ENCODE measurements around the gene SFT2D2. TPM values are rescaled to one million over a fixed set of nuclear protein-coding genes. Genes with fewer than 3 reads are reported as not detected.

The SFT2D2 gene
- total and polyA plus RNA-seq, 12 donors: 3.5 to 69.9 (median 34.9) TPM

DNA sequence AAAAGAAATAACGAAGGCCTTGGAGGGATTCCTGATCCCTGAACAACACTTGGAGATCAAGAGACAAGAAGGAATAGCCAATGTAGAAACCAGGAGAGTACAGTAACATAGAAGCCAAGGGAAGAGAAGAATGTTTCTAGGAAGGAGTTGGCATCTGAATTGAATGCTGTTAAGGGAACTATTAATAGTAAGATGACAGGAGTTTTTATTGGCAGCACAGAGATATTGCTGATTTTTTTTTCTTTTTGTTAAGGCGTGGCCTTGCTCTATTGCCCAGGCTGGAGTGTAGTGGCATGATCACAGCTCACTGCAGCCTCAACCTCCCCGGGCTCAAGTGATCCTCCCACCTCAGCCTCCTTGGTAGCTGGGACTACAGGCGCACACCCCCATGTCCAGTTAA lies 9.6 kb upstream of the SFT2D2 start:
- no peak for DNase-seq
- Histone ChIP-seq H3K27ac (no peak overlapping the region), H3K36me3 (replicated peaks in 1 of 2) (no peaks in the 10 kb centered on the region), H3K9me3 (replicated peaks in 1 of 3) (no peaks in the 10 kb centered on the region), H3K27me3 (no peaks in the 10 kb centered on the region), H3K4me1 (replicated peaks in 1 of 2) (no peaks in the 10 kb centered on the region), H3K4me3 (no peak overlapping the region)
- TF ChIP-seq, protein P1, sequence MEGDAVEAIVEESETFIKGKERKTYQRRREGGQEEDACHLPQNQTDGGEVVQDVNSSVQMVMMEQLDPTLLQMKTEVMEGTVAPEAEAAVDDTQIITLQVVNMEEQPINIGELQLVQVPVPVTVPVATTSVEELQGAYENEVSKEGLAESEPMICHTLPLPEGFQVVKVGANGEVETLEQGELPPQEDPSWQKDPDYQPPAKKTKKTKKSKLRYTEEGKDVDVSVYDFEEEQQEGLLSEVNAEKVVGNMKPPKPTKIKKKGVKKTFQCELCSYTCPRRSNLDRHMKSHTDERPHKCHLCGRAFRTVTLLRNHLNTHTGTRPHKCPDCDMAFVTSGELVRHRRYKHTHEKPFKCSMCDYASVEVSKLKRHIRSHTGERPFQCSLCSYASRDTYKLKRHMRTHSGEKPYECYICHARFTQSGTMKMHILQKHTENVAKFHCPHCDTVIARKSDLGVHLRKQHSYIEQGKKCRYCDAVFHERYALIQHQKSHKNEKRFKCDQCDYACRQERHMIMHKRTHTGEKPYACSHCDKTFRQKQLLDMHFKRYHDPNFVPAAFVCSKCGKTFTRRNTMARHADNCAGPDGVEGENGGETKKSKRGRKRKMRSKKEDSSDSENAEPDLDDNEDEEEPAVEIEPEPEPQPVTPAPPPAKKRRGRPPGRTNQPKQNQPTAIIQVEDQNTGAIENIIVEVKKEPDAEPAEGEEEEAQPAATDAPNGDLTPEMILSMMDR (IDR thresholded peaks at IDR 0.05): no peak
- TF ChIP-seq POLR2A (IDR thresholded peaks at IDR 0.05): no peak
- intact Hi-C loops (cut with DNase I): no loop called here
- WGBS, 4 donors: 79 to 92% (median 86%) methylated on average over 4 of the region's 4 CpGs

- no peaks in the 10 kb centered on the region for H3K27me3 ChIP-seq
- no peaks in the 10 kb centered on the region for H3K9me3 ChIP-seq (replicated peaks in 1 of 3)
- WGBS, 4 donors: 85 to 99% (median 95%) methylated on average over 4 of the region's 4 CpGs
- DNase-seq: no peak
- TF ChIP-seq POLR2A (IDR thresholded peaks at IDR 0.05): no peak
- TF ChIP-seq, protein P1 (IDR thresholded peaks at IDR 0.05): no peak
- no peaks in the 10 kb centered on the region for H3K36me3 ChIP-seq (replicated peaks in 1 of 2)
- intact Hi-C loops (cut with DNase I): no loop called here
- no peaks in the 10 kb centered on the region for H3K4me1 ChIP-seq (replicated peaks in 1 of 2)
- no peak overlapping the region for H3K27ac ChIP-seq
- no peak overlapping the region for H3K4me3 ChIP-seq
Observed at GRCh38 chr1:168217664-168218063, 8.1 kb upstream of the SFT2D2 start.

- Histone ChIP-seq H3K36me3 (replicated peaks in 1 of 2) (no peaks in the 10 kb centered on the region), H3K27ac (no peak overlapping the region), H3K4me1 (replicated peaks in 1 of 2) (no peaks in the 10 kb centered on the region), H3K9me3 (replicated peaks in 1 of 3) (no peaks in the 10 kb centered on the region), H3K4me3 (no peak overlapping the region), H3K27me3 (no peaks in the 10 kb centered on the region)
- no peak for DNase-seq
- TF ChIP-seq, protein P1 (IDR thresholded peaks at IDR 0.05): no peak
- no peak for TF ChIP-seq POLR2A (IDR thresholded peaks at IDR 0.05)
- intact Hi-C loops (cut with DNase I): no loop called here
- 80 to 85% (median 83%) methylated on average over 4 of the region's 4 CpGs for WGBS, 4 donors
Observed at GRCh38 chr1:168218658-168219057, 7.1 kb upstream of the SFT2D2 start.

DNA sequence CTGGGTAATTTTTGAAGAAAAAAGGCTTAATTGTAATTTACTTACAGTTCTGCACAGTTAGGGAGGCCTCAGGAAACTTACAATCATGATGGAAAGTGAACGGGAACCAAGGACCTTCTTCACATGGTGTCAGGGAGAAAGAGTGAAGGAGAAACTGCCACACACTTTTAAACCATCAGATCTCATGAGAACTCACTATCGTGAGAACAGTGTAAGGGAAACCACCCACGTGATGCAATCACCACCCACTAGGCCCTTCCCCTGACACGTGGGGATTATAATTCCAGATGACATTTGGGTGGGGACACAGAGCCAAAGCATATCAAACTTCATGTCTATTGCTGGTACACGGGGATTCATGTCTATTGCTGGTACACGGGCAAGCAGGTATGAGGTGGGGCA lies 5.3 kb upstream of the SFT2D2 start:
- no peaks in the 10 kb centered on the region for H3K9me3 ChIP-seq (replicated peaks in 1 of 3)
- 65 to 73% (median 71%) methylated on average over 5 to 6 of the region's 6 CpGs for WGBS, 4 donors
- H3K27me3 ChIP-seq: no peaks in the 10 kb centered on the region
- H3K36me3 ChIP-seq (replicated peaks in 1 of 2): no peaks in the 10 kb centered on the region
- H3K27ac ChIP-seq: no peak overlapping the region
- TF ChIP-seq POLR2A (IDR thresholded peaks at IDR 0.05): no peak
- TF ChIP-seq, protein P1 (IDR thresholded peaks at IDR 0.05): no peak
- intact Hi-C loops (cut with DNase I): no loop called here
- H3K4me1 ChIP-seq (replicated peaks in 1 of 2): peaks cover 0 to 6% of the 10 kb centered on the region in 2 donors
- no peak overlapping the region for H3K4me3 ChIP-seq
- DNase-seq: no peak
